ENCODE measurements around the gene NEK9. TPM values are rescaled to one million over a fixed set of nuclear protein-coding genes. Genes with fewer than 3 reads are reported as not detected.

Gene NEK9
- total RNA-seq, 1 experiment from 2014 or later, result 29.6 TPM

DNA sequence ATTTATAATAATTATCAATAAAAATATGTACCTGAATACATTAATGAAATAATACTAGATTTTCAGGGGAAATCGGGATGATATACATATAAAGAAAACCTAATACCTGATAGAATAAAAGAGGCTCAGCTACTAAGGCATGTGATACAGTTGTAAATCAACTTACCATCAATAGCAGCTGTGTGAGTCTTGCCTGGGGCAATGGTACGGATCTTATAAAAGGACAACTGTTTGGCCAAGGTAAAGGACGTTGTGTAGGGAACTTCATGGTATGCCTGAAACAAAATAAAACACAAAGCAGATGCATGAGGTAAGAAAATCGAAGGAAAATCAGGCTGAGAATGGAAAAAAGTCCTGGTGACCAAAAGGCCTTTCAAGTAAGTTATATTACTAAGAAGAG lies 25.4 kb downstream of the NEK9 start:
- no peaks in the 10 kb centered on the region for H3K79me2 ChIP-seq (ENCODE audit: low read length)
- no peak for ATAC-seq
- no peaks in the 10 kb centered on the region for H3F3A ChIP-seq (ENCODE audit: low read length, unreplicated experiment)
- H3K9ac ChIP-seq (ENCODE audit: low read length), result no peak overlapping the region
- TF ChIP-seq EZH2 (IDR thresholded peaks at IDR 0.05; ENCODE audit: low read length, unreplicated experiment), result no peak
- TF ChIP-seq EZH2phosphoT487 (IDR thresholded peaks at IDR 0.05; ENCODE audit: borderline replicate concordance, low read length), result no peak
- TF ChIP-seq, protein P1, sequence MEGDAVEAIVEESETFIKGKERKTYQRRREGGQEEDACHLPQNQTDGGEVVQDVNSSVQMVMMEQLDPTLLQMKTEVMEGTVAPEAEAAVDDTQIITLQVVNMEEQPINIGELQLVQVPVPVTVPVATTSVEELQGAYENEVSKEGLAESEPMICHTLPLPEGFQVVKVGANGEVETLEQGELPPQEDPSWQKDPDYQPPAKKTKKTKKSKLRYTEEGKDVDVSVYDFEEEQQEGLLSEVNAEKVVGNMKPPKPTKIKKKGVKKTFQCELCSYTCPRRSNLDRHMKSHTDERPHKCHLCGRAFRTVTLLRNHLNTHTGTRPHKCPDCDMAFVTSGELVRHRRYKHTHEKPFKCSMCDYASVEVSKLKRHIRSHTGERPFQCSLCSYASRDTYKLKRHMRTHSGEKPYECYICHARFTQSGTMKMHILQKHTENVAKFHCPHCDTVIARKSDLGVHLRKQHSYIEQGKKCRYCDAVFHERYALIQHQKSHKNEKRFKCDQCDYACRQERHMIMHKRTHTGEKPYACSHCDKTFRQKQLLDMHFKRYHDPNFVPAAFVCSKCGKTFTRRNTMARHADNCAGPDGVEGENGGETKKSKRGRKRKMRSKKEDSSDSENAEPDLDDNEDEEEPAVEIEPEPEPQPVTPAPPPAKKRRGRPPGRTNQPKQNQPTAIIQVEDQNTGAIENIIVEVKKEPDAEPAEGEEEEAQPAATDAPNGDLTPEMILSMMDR (conservative IDR thresholded peaks at IDR 0.05; ENCODE audit: low read depth, low read length), result no peak
- ChIA-PET CTCF (no interaction called here), POLR2A (ENCODE audit: unreplicated experiment) (no interaction called here)
- no peak overlapping the region for H3K27ac ChIP-seq (ENCODE audit: low read length)
- no peaks in the 10 kb centered on the region for H3K9me2 ChIP-seq (replicated peaks; ENCODE audit: low read length)
- H3K4me3 ChIP-seq (ENCODE audit: low read length), result no peak overlapping the region
- intact Hi-C loops (cut with micrococcal nuclease), result no loop called here
- no peaks in the 10 kb centered on the region for H3K36me3 ChIP-seq (ENCODE audit: low read depth, low read length)
- no peaks in the 10 kb centered on the region for H4K20me1 ChIP-seq (ENCODE audit: low read length)
- H3K27me3 ChIP-seq (ENCODE audit: low read length), result no peaks in the 10 kb centered on the region
- no peaks in the 10 kb centered on the region for H3K4me1 ChIP-seq (ENCODE audit: insufficient read depth, low read length)
- H2AFZ ChIP-seq (ENCODE audit: low read length), result no peak overlapping the region
- no peak for DNase-seq
- no peaks in the 10 kb centered on the region for H3K9me3 ChIP-seq (ENCODE audit: low read length)
- no TSS peak for BruUV-seq (replicated peaks)
- H3K4me2 ChIP-seq (ENCODE audit: low read length), result no peak overlapping the region

DNA sequence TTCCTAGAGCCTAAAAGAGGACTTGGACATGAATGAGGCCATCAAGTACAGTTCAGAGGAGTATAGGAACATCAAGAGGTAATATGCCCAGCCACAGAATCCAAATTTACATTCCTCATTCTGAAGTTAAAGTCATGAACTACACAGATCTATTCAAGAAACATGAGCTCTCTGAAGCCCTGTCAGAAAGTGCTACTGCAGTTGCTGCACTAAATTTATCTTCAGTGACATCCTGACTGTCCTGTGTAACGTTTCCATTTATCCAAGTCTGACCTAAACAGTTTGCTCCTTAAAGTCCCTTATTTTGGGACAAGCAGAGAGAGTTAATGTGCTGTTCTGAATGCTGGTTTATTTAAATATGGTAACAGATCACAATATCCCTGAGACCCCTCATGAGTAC lies 28.2 kb downstream of the NEK9 start:
- peaks cover 4% of the 10 kb centered on the region; the same call in 1 of the 2 replicates for H3K36me3 ChIP-seq (ENCODE audit: low read depth, low read length)
- no peaks in the 10 kb centered on the region for H3K27me3 ChIP-seq (ENCODE audit: low read length)
- H3K9me3 ChIP-seq (ENCODE audit: low read length), result no peaks in the 10 kb centered on the region
- no peak overlapping the region for H3K27ac ChIP-seq (ENCODE audit: low read length)
- H3K4me1 ChIP-seq (ENCODE audit: insufficient read depth, low read length), result no peaks in the 10 kb centered on the region
- CTCF ChIA-PET, result interaction anchor here (0.5 to 0.6 kb wide), 2 partner anchors 9 to 219 kb away, joined by 3 to 4 read pairs; no protein-coding TSS in a partner anchor
- DNase-seq (no peak), ATAC-seq (no peak)
- H4K20me1 ChIP-seq (ENCODE audit: low read length), result no peaks in the 10 kb centered on the region
- no peaks in the 10 kb centered on the region for H3K9me2 ChIP-seq (replicated peaks; ENCODE audit: low read length)
- H3K4me3 ChIP-seq (ENCODE audit: low read length), result no peak overlapping the region
- no peak overlapping the region for H3K4me2 ChIP-seq (ENCODE audit: low read length)
- POLR2A ChIA-PET (ENCODE audit: unreplicated experiment), result no interaction called here
- H2AFZ ChIP-seq (ENCODE audit: low read length), result no peak overlapping the region
- intact Hi-C loops (cut with micrococcal nuclease), result no loop called here
- H3K79me2 ChIP-seq (ENCODE audit: low read length), result no peaks in the 10 kb centered on the region
- no peaks in the 10 kb centered on the region for H3F3A ChIP-seq (ENCODE audit: low read length, unreplicated experiment)
- TF ChIP-seq EZH2 (IDR thresholded peaks at IDR 0.05; ENCODE audit: low read length, unreplicated experiment) (no peak), EZH2phosphoT487 (IDR thresholded peaks at IDR 0.05; ENCODE audit: borderline replicate concordance, low read length) (no peak)
- TF ChIP-seq, protein P1 (conservative IDR thresholded peaks at IDR 0.05; ENCODE audit: low read depth, low read length), result no peak
- H3K9ac ChIP-seq (ENCODE audit: low read length), result no peak overlapping the region
- no TSS peak for BruUV-seq (replicated peaks)

DNA sequence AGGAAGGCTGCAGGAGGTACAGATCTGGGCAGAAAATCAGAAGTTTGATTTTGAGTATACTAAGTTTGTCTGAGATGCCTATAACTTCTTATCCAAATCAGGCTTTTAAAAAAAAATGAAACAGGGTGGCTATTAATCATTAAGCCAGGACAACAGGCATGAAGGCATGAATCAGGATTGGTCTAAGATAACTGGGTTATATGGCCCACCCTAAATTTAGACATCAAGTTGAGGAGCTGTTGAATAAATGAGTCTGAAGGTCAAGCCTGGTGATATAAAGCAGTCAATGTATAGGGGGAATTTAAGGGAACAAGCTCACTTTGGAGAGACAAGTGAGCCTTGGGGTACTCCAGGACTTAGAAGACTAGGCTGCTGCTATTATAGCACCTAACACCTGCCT lies 28.6 kb downstream of the NEK9 start:
- Histone ChIP-seq H3K27me3 (ENCODE audit: low read length) (no peaks in the 10 kb centered on the region), H3K36me3 (ENCODE audit: low read depth, low read length) (peaks cover 4% of the 10 kb centered on the region; the same call in 1 of the 2 replicates), H3K4me1 (ENCODE audit: insufficient read depth, low read length) (no peaks in the 10 kb centered on the region), H3F3A (ENCODE audit: low read length, unreplicated experiment) (no peaks in the 10 kb centered on the region), H3K79me2 (ENCODE audit: low read length) (no peaks in the 10 kb centered on the region), H4K20me1 (ENCODE audit: low read length) (no peaks in the 10 kb centered on the region), H2AFZ (ENCODE audit: low read length) (no peak overlapping the region), H3K4me3 (ENCODE audit: low read length) (no peak overlapping the region), H3K9me2 (replicated peaks; ENCODE audit: low read length) (no peaks in the 10 kb centered on the region), H3K9me3 (ENCODE audit: low read length) (no peaks in the 10 kb centered on the region), H3K27ac (ENCODE audit: low read length) (no peak overlapping the region), H3K4me2 (ENCODE audit: low read length) (no peak overlapping the region), H3K9ac (ENCODE audit: low read length) (no peak overlapping the region)
- POLR2A ChIA-PET (ENCODE audit: unreplicated experiment), result no interaction called here
- intact Hi-C loops (cut with micrococcal nuclease), result no loop called here
- no peak for DNase-seq
- no peak for ATAC-seq
- TF ChIP-seq EZH2 (IDR thresholded peaks at IDR 0.05; ENCODE audit: low read length, unreplicated experiment), result no peak
- TF ChIP-seq EZH2phosphoT487 (IDR thresholded peaks at IDR 0.05; ENCODE audit: borderline replicate concordance, low read length), result no peak
- TF ChIP-seq, protein P1 (conservative IDR thresholded peaks at IDR 0.05; ENCODE audit: low read depth, low read length), result no peak
- CTCF ChIA-PET, result interaction anchor here (0.6 kb wide), 1 partner anchor 8 kb away, joined by 4 read pairs; no protein-coding TSS in a partner anchor
- BruUV-seq (replicated peaks), result no TSS peak
